Esophagus muscularis mucosa (tissue), 4 donors: ENCODE data around the gene ANKRD6.

Experiments used
- EP300 ChIP-seq: sonication (generic); formaldehyde crosslinking; IDR thresholded peaks from one replicate; pipeline ENCODE4 v1.6.1; 2017; ENCODE audit warnings: antibody characterized with exemption
- POLR2A ChIP-seq: fragments of 450-650 bp; IDR thresholded peaks from one replicate; pipeline ENCODE4 v1.6.1; 2017; ENCODE audit warnings: antibody characterized with exemption, moderate library complexity, mild to moderate bottlenecking, low read depth
- POLR2AphosphoS5 ChIP-seq, 2 donors: sonication (generic); formaldehyde crosslinking; IDR thresholded peaks; one replicate each; pipeline ENCODE4 v1.6.1; 2017; ENCODE audit warnings: antibody characterized with exemption in 2 of 2
- TF ChIP-seq, protein P1 (sequence below), 3 experiments: fragments of 200-600 bp in 2 of 3; fragments of 450-650 bp in 1 of 3; sonication (generic) in 2 of 3; IDR thresholded peaks; one replicate each; pipeline ENCODE4 v1.5.1; 2017 to 2019; ENCODE audit warnings: antibody characterized with exemption in 3 of 3, mild to moderate bottlenecking in 2 of 3, moderate library complexity in 1 of 3

DNA sequence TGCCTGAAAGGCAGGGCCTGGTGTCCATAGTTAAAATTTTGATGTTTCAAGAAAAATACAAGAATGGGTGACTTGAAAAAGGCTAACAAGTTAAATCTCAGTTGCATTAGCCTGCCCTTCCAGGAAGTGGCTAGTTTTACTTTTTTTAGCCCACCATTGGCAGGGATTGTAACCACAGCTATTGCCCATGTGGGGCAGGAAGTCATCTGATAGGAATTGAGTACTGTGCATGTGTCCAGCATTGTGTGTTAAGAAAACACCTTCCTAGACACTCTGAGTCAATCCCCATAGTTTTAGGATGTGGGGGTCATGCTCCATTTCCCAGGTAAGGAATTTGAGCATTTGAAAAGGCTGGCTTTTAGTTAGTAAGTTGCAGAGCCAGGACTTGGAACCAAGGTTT, 178.7 kb downstream of the ANKRD6 start:
- TF ChIP-seq, protein P1, sequence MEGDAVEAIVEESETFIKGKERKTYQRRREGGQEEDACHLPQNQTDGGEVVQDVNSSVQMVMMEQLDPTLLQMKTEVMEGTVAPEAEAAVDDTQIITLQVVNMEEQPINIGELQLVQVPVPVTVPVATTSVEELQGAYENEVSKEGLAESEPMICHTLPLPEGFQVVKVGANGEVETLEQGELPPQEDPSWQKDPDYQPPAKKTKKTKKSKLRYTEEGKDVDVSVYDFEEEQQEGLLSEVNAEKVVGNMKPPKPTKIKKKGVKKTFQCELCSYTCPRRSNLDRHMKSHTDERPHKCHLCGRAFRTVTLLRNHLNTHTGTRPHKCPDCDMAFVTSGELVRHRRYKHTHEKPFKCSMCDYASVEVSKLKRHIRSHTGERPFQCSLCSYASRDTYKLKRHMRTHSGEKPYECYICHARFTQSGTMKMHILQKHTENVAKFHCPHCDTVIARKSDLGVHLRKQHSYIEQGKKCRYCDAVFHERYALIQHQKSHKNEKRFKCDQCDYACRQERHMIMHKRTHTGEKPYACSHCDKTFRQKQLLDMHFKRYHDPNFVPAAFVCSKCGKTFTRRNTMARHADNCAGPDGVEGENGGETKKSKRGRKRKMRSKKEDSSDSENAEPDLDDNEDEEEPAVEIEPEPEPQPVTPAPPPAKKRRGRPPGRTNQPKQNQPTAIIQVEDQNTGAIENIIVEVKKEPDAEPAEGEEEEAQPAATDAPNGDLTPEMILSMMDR (IDR thresholded peaks at IDR 0.05) = no peak
- TF ChIP-seq EP300 (no peak), POLR2A (no peak), POLR2AphosphoS5 (IDR thresholded peaks at IDR 0.05) (no peak)
